ENCODE measurements around the gene DIO3.

The DIO3 gene

DNA sequence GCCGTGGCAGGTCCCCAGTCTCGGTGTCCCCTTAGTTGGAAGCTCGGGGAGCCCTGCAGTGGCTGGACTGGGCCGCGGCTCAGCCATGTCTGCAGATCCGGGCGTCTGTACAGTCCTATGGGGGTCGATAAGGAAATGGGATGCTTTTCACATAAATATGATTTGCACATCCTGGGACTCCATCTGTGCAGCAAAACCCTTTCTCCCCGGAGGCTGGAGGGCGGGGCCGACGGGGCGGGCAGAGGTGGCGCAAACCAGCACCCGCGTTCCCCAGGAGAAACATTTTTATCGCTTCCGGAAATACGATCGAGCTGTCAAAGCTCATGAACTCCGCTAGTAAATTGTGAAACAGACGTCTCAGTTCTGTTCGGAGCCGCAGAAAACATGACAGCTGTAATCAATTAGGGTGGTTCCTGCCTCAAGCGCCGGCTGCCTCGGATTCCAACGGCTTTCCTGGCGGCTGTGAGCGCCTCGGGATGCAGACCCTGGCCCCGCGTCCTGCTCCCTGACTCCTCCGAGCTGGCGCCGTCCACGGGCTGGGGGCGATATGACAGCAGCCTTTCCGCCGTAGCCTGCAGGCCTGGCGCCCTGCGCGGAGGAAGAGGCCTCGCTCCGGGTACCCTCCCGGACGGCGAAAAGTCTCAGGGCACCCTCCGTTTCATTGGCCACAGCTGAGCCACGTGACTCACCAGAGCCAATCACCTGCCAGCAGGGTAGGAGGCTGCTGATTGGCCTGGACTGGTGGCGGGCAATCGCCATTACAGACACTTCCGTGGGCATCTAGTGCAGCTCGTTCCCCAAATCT lies 23.0 kb downstream of the DIO3 start:
- DNase-seq = no peak

DNA sequence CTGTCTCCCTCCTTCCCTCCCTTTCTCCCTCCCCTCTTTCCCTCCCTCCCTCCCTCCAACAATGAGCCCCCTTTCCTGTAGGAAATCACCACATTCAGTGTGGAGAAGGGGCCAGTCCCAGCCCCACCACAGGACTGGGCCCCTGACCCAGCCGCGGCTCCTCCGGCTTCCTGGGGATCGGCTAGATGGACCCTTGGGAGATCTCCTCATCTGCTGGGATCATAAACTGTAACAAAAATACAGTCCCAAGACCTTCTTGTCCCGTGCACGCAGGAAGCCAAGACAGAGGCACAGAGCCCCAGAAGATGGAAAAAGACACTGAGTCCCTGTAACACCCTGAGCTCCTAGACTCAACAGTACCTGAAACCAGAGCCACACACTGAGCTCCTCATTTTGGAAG lies 23.9 kb downstream of the DIO3 start:
- DNase-seq = no peak

DNA sequence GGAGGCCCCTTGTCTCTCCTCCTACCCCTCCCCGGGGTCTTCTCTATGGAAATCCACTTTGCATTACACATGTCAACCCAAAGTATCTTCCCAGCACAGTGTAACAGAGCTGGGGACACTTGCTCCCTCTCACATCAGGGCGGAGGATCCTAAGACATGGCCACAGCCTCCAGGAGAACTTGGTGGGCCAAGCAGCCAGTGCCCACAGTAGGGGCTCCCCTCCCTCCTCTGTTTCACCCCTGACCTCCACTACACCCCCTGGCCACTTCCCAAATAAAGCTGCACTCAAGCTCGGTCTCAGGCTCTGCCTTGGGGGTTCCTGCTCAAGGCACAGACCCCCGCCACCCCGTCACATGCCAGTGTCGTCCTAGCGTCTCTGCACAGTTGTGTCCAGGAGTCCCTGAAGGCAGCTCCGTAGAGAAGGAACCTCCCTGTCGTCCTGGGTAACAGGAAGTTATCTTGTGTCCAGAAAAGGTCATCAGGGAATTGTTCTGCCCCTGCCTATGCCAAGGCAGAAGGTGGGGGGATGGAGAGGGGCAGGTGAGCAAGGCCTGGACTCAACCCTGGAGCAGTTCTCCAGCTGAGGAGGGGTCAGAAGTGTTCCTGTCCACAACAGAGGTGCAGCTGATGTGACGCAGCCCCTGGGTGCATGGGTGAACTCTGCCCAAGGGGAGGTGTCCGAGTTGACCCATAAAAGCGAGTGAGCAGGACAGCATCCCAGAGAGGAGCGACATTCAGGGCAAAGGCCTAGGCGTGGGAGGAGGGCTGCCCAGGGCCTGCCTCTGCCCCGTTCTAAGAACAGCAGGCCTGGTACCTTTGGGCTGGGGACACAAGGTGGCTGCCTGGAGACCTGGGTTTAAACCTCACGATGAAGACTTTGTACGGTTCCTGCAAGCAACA lies 25.5 kb downstream of the DIO3 start:
- no peak for DNase-seq

DNA sequence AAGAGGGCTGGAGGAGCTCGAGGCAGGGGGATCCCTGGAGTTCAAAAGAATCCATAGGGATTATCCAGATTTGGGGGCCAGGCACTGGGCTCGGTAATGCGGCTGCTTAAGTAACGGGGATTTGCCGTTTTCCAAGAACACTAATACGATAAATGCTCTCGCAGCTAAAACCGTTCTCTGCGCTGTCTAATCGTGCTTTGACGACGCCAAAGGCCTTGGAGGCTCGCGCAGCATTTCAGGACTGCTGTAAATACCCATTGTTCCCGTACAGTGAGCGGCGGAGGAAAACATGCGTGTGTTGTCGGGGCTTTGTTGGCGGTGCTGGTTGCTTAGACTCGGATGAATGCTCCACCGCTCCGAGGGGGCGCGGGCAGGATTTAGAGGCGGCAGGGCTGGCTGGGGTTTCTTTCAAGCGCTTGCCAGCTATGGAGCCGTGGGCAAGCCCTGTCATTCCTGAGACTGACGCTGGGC lies 26.2 kb downstream of the DIO3 start:
- no peak for DNase-seq

DNA sequence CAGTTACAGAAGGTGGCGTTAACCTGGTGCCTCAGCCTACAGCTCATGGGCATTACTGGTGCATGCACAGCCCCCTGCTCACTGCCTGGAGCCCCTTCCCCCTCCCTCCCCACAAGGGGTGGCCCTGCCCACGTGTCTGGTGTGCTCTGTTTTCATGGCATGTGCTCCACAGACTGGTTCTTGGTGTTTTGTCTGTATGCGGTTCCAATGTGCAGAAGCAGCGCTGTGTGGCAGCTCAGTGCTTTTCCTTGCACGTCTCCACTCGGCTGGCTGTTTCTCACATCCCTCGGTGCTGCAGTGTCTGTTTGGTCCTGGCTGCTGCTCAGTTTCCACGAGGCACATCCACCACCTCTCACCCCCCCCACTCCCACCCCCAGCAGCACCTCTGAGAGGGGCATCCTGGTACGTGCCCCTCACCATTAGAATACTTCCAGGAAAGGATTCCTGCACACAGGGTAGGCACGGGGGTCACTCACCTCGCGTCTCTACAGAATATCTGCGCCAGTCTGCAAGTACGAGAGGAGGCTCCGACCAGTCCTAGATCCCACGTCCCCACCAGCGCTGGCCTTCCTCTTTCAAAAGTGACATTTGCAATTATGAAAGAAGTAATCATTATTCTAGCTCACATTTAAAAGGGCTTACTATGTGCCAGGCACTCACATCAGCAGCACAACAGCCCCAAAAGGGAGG lies 27.1 kb downstream of the DIO3 start:
- no peak for DNase-seq

DNA sequence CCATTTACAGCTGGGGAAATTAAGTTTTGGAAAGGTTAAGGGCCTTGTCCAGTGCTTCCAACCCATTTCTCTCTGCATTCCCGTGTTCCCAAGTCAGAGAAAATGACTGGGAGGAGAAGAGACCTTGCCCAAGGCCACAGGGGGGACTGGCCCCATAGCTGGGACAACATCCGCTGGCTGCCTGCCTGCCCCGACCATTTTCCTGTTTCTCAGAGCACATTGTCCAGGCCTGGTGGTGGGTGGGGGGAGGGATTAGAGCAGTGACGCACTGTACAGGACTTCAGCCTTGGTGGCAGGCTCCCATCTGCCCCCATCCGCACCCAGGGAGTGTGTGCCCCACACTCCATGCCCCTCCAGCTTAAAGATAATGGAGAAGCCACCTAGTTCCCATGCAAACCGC lies 27.7 kb downstream of the DIO3 start:
- DNase-seq = no peak

DNA sequence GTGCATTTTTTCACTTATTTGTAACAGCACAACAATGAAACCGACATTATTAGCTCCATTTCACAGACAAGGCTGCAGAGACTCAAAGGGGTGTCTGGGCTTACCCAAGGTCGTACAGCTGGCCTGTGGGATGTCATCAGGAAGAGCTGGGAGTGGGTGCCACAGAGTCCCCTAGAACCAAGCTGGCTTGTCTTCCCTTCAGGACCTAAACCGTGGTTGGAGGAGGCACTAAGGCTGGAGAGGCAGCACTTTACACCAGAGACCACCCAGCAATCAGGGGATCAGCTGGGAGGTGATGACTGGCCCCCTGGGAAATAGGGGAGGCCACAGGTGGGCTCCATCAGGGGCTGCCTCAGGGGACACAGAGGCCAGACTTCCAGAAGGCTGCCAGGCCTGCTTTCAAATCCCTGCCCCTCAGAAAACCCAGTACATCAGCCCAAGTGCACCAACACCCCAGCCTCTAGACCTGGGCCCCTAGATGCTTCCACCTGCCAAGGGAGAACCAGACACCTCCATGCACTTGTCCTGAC lies 28.3 kb downstream of the DIO3 start:
- DNase-seq = no peak

DNA sequence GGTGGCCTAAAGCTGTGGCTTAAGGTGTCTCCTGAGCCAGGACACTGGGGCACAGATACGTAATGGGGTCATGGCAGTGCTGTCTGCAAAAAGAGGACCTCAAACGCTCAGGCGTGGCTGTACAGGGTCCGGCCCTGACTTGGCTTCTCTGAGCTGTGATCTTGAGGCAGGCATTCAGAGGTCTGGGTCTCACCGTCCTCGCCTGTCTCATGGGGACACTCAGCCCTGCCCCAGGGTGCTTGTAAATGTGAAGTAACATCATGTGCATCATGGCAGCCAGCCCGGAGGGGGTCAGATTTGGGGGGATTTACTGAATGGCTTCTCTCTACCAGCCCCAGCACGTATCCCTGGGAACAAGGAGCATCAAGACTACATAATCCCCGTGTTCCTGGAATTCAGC lies 28.8 kb downstream of the DIO3 start:
- no peak for DNase-seq

DNA sequence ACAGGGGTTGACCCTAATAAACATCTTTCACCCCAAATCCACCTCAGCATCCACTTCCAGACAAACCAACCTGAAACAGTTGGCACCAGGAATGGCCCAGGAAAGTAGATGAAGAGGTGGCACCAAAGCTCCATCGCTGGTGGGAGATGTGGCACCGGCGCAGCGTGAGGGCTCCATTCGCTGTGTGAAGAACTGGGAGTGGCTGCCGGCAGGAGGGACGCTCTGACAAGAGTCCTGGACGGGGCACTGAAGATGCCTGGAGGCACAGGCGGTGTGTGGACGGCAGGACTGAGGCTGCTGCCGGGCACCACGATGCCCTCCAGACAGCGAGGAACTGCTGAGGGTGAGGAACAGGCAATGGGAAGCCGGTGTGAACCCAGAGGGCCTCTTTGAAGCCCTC lies 29.3 kb downstream of the DIO3 start:
- DNase-seq = no peak

DNA sequence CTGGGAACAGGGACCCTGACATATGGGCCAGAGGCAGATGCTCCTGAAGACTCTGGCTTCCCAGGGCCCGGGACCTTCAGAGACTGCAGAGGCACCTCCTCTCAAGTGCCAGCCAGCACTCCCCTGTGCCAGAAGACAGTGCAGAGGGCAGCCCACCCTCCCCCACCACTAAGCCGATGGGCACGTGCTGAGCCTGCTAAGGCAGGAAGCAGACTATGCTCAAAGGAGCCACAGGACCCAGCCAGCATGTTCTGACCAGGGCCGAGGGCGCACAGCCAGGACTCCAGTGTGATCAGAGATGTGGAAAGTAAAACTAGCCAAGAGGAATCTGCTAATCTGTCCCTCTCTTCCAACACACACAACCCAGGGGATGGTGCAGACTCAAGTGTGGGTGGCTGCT lies 29.8 kb downstream of the DIO3 start:
- no peak for DNase-seq

DNA sequence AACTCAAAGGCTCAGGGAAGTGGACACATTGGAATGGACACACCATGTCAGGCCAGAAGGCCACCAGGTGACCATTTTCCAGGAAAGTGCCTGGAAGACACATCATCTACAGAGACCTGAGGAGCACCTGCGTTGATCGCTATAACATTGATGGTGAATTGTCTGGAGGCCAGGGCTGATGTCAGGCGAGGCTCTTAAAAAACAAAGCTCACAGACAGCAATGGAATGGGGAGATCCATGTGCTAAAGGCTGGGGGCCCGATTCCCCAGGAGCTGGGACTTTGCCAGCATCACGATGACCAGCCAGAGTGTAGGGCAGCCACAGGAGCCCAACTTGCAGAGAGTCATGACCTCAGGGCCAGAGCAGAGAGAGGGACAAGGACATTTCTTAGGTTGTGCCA lies 30.3 kb downstream of the DIO3 start:
- no peak for DNase-seq

DNA sequence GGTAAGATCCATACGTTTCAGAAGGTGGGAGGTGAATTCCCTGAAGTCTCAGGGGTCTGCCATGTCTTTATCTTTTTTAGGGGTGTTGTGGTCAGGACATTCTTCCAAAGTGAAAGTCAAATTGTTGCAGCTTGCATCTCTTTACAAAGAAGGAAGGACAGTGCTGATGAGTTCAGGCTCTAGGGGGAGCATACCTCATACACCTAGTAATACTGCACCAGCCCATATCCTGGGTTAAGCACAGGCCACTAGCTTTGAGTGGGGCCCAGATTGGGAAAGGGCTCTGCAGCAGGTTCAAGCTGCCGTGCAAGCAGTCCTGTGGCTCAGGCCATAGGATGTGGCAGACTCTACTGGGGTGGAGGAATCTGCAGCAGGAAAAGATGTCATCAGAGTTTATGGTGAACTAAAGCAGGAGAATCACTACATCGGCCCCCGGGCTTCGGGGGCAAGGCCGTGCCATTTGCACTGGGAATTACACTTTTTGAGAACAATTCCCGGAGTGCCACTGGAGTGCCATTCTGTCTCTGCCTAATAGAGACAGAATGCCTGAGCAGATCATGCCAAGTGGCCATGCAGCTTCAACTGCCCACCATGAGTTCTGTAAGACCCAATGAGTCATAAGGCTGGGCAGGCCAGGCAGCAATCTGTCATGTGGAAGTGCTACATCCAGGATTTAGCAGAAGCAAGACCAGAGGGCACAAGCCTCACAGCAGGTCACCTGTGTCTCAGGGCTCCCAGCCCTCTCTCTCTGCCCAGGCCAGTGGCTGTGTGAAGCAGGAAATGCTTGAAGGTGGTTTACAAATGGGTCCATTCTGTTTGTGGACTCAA lies 32.3 kb downstream of the DIO3 start:
- DNase-seq = no peak

DNA sequence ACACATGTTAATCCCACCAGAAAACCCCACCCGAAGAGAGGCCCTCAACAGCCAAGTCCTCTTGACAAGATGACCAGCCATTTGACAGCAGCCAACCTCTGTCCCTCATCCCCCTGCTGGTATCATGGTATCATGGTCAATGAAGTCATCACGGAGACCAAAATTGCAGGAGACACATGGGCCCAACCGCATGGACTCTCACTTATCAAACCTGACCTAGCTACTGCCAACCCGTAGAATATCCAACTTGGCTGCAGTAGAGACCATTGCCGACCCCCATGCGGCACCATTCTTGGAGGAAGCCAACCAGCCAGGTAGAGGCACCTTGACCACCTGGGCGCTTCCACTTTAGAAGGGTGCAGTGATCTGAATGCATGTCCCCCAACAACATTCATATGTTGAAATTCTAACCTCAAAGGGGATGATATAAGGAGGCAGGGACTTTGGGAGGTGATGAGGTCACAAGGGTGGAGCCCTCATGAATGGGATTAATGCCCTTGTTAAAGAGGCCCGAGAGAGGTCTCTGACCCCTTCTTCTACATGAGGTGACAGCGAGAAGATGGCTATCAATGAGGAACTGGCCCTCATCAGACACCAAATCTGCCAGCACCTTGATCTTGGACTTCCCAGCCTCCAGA lies 33.3 kb downstream of the DIO3 start:
- DNase-seq = no peak

DNA sequence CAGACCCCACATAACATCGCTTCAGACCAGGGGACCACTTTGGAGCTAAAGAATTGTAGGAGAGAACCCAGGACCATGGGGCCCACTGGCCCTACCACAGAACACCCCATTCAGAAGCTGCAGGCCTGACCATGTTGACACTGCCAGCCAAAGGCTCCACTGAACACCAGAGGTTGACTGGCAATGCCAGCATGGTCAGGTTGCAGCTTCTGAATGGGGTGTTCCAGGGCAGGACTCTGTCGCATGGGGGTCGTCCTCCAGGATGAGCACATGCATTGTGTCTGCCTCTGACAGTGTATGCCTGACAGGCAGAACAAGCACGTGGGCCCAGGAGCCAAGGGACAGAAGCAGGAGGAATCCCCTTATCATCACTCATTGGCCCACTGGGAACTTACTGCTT lies 34.1 kb downstream of the DIO3 start:
- DNase-seq = no peak

DNA sequence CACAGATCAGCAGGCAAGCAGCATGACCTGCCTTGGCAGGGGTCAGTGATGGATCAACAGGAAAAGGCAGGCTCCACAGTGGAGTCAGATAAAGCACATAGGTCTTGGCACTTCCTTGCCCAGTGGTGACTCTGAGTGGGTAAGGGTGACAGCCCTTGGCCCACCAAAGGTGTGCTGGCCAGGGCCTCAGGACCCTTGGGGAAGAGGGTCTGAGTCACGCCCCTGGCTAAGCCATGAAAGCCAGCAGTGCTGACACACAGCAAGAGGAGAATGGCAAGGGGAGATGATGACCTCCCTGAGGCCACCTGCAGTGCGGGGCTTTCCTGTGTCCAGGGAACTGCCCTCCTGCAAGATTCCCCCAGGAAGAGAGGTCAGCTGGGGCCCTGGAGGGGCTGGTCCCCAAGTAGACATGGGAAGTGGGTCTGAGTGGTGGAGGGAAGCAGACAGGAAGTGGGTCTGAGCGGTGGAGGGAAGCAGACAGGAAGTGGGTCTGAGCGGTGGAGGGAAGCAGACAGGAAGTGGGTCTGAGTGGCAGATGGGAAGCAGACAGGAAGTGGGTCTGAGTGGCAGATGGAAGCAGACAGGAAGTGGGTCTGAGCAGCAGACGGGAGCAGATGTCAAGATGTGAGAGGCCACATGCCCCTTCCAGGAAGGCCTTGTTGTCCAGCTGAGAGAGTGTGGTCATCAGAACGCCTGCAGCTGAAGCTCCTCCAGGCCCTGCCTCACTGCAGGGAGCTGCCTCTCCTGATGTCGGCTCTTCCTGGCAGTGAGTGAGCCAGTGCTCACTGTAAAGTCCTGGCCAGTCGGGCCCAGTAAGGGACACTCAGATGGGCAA lies 34.8 kb downstream of the DIO3 start:
- DNase-seq = peak; percentile 3

DNA sequence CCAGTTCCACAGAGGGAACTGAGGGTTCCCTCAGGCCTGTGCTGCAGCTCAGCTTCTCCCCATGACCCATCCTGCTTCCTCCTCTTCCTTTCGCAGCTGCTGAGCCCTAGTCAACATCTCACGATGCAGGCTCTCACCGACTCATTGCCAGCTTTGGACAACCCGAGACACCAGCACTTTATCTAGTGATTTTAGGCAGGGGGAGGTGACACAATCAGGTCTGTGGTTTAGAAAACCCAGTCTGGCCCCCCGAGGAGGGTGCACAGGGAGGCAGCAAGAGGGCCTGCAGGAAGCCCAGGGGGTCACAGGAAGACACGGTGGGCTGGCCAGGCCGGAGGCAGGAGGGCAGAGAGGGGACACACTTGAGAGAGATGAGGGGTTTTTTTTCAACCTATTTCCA lies 35.4 kb downstream of the DIO3 start:
- DNase-seq = no peak

DNA sequence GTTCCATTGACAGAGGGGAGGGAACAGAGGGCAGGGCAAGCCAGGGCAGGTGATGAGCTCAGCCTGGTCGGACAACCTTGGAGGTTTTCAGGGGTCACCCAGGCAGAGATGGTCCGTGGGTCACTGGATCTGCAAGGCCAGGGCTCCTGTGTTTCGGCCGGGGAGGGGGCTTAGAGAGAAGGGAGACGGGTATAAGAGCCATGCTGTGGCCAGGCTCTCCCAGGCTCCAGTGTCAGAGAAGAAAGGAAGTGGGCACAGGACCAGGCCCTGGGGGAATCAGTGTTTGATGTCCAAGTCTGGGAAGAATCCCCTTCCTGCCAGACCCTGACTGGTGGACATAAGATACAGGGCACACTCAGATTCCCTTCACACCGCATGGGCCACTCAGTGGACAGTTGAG lies 36.9 kb downstream of the DIO3 start:
- DNase-seq = no peak

DNA sequence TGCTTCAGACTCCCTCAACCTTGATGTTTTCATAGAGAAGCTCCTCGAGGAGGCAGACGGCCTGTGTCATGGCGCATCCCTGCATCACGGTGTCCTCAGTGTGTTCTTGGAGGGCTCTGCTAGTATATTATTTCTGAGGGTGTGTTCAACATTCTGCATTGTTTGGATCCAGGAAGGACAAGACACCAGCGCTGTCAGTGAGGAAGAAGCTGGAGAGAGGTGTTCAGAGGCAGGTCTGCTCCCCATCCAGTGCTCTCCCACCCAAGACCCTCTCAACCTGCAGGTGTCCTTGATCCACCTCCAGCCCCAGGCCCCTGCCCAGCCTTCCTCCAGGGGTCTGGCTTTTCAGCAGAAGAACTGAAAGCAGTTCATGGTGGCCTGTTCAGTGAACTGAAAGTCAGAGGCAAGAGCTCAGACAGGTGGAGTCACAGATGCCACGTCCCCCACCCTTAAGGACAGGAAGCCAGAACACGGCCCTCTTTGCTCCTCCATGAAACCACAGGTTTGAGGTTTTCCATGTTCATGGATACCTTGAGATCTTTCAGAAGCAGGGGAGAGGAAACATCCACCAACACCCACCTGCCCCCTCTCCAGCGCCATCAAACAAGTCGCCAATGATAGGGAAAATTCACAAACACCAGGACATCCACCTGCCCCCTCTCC lies 37.4 kb downstream of the DIO3 start:
- no peak for DNase-seq

DNA sequence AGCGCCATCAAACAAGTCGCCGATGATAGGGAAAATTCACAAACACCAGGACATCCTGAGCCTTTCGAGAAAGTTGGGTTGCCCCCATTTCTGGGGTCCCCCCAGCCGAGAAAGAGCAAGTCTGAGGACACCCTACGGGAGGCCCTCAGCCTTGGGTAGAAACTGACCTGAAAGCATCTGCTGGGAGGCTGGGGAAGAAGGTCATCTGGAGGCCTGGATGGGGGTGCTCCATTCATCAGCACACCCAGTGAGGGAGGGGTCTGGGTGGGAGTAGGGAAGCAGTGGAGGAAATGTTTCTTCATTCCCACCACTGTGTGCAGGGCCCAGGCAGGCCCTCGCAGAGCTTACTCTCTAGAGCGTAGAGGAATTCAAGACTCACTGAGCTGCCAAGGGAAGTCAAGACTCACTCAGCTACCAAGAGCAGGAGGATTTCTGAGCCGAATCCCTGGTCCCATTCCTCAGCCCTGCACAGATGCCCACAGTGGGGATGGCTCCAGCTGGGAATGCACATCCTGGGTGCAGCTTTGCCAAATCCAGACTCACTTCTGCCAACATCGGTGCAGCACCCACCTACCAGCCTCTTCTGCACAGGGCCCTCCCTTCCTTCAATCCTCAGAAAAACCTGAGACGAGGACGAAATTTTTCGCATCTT lies 38.1 kb downstream of the DIO3 start:
- no peak for DNase-seq
